GM10266 (cell line): Measurements from ENCODE around the gene STK11.

Experiments used
- DNase-seq: peaks from one replicate; pipeline ENCODE4 v3.0.0; 2012; ENCODE audit errors: extremely low spot score
- TF ChIP-seq, protein P1 (sequence below): IDR thresholded peaks from 2 replicates; pipeline ENCODE4 v1.5.1; 2012; ENCODE audit warnings: mild to moderate bottlenecking, low read depth; ENCODE audit not compliant: control insufficient read depth, insufficient read depth; ENCODE audit errors: missing control alignments

The STK11 gene

DNA sequence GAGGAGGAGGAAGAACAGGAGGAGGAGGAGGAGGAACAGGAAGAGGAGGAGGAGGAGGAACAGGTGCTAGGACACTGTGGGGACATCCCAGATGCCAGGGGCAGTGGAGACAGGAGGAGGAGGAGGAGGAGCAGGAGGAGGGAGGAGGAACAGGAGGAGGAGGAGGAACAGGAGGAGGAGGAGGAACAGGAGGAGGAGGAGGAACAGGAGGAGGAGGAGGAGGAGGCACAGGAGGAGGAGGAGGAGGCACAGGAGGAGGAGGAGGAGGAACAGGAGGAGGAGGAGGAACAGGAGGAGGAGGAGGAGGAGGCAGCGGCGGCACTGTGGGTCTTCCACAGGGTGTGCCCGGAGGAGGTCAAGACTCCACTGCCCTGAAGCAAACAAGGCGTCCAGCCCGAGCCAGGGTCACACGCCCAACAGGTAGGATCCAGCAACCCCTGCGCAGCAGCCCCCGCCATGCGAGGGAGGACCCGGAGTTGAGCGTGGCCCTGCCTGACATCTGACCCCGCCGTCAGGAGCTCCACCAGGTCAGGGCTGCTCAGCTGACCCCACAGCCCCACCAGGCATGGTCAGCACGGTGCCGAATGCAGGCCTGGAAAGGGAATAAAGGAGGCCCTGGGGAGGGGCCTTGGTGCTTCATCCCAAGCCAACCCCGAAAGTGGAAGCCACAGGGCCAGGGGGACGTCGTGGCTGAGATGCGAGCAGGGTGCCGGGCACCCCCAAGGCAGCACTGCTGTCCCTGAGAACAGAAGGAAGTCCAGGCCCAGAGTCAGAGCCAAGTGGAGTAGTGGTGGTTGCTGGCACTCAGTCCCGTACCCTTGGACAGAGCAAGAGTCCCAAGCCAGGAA lies 40.7 kb upstream of the STK11 start:
- DNase-seq: no peak
- TF ChIP-seq, protein P1, sequence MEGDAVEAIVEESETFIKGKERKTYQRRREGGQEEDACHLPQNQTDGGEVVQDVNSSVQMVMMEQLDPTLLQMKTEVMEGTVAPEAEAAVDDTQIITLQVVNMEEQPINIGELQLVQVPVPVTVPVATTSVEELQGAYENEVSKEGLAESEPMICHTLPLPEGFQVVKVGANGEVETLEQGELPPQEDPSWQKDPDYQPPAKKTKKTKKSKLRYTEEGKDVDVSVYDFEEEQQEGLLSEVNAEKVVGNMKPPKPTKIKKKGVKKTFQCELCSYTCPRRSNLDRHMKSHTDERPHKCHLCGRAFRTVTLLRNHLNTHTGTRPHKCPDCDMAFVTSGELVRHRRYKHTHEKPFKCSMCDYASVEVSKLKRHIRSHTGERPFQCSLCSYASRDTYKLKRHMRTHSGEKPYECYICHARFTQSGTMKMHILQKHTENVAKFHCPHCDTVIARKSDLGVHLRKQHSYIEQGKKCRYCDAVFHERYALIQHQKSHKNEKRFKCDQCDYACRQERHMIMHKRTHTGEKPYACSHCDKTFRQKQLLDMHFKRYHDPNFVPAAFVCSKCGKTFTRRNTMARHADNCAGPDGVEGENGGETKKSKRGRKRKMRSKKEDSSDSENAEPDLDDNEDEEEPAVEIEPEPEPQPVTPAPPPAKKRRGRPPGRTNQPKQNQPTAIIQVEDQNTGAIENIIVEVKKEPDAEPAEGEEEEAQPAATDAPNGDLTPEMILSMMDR: no peak

DNA sequence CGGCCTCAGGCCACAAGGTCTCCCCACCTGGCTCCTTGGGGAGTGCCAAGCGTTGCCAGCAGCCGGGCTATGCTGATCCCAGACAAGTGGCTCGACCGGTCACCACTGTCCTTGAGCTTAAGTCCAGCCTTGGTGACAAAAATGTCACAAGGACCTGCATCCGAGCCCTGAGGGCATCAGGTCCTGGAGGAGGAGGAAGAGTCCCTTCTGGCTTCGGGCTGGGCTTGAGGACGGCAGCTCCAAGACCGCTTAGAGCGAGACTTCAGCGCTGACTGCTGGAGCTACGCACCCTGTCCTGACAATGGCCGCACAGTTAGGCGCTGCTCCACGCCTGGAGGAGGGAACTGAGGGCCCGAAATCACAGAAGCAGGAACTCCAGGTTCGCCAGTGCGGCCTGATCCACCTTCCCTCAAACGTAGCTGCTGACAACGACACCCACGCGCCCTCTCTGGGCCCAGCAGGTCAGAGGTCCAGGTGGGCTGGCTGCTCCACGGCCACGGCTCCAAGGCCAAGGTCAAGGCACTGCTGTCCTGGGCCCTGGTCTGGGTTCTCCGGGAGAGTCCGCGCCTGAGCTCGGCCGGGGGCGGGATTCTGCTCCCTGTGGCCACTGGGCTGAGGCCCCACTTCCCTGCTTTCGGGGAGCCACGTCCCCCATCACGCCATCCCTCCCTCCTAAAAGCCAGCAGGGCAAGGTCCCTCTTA lies 38.6 kb upstream of the STK11 start:
- TF ChIP-seq, protein P1: no peak
- no peak for DNase-seq

- TF ChIP-seq, protein P1: no peak
- DNase-seq: no peak
Observed at GRCh38 chr19:1167687-1168571, 37.6 kb upstream of the STK11 start.

DNA sequence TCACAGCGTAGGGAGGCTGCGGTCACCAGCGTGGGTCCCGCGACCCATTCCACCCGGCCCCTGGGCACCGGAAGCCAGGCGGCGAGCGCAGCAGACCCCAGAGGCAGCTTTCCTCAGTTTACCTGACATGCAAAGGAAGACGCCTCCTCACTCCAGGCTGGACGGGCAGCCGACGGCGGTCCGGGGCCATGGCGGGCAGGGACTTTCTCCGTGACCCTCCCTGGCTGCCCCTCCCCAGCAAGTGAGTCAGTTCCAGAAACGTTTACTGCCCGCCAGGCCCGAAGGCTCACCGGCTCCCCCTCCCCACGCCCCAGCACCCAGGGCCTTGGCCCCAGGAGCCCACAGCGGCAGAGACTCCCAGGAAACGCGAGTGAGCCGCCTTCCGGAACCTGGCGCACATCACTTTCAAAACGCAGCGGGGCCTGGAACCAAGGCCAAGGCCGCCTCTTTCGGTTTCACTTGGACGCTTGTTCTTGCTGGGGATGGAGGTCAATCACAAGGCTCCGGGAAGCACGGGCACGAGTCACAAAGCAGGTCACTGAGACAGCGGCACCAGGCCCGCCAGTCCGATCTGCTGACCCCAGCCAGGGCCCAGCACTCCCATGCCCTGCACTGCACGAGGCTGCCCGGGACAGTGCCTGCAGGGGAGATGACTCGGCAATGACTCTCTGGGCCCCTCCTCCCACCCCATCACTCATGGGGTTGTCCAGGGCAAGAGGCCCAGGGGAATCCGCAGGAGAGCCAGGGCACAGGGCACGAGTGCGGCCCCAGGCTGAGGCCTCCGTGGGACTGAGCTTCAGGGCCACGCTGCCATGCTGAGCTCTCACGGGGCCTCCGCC lies 36.8 kb upstream of the STK11 start:
- no peak for DNase-seq

DNA sequence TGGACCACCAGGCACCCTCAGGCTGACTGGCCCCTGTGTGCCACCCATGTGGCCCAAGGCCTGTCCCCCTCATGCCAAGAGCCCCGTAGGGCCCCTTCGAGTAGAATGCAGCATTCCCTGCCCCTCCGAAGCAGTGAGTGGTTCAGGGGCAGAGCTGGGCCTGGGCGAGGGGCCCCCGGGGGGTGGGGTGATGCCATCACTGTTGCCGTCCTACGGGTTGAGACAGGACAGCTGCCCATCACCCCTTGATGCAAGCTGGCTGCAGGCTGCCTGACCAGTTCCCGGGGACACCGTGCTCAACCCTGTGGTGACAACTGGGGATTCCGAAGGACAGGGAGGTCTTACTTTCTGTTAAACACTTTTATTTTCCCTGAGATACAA lies 36.2 kb upstream of the STK11 start:
- TF ChIP-seq, protein P1: no peak
- no peak for DNase-seq

More for the DNA sequence above, 36.8 kb upstream of the STK11 start:
- TF ChIP-seq, protein P1: no peak

- no peak for DNase-seq
- TF ChIP-seq, protein P1: no peak
Observed at GRCh38 chr19:1169921-1170885, 35.4 kb upstream of the STK11 start.
